NB4 (cell line): ENCODE results near the gene SRP68.

Experiments used
- CTCF ChIP-seq: IDR thresholded peaks from one replicate; pipeline ENCODE4 v1.5.1; 2012; ENCODE audit warnings: low read depth, low read length
- MAX ChIP-seq: IDR thresholded peaks from 2 replicates; pipeline ENCODE4 v1.6.1; 2011; ENCODE audit warnings: low read depth, low read length
- MYC ChIP-seq: IDR thresholded peaks from 2 replicates; pipeline ENCODE4 v1.6.1; 2011; ENCODE audit warnings: low read depth, low read length
- POLR2A ChIP-seq: IDR thresholded peaks from 2 replicates; pipeline ENCODE4 v1.6.1; 2011; ENCODE audit warnings: mild to moderate bottlenecking; ENCODE audit not compliant: insufficient read length; ENCODE audit errors: extremely low read depth

GRCh38 chr17:76086384-76086783 is 14.1 kb upstream of the SRP68 start:
- TF ChIP-seq CTCF (no peak), POLR2A (no peak), MAX (no peak), MYC (no peak)
